Adrenal gland (tissue), 12 donors: Measurements from ENCODE around the gene SOBP. TPM values are rescaled to one million over a fixed set of nuclear protein-coding genes. Genes with fewer than 3 reads are reported as not detected.

ENCODE experiments used
- DNase-seq, 7 donors: peaks; one replicate each; pipeline ENCODE4 v3.0.0-alpha.2; 2019 to 2020
- H3K27ac ChIP-seq, 5 donors: fragments of 200-600 bp; sonication (generic) in 4 of 5; 1 replicate in 3 of 5; 2 replicates in 2 of 5; pipeline versions ENCODE4 v1.5.1 to v1.8.0; 2016 to 2020; ENCODE audit warnings: mild to moderate bottlenecking in 1 of 5
- H3K27me3 ChIP-seq: fragments of 200-600 bp; 2 replicates; pipeline ENCODE4 v1.8.0; 2021
- H3K36me3 ChIP-seq, 2 donors: fragments of 200-600 bp; replicated peaks in 1 of 2; 1 replicate in 1 of 2; 2 replicates in 1 of 2; pipeline versions ENCODE4 v1.5.1 to v1.8.0; 2018 to 2022
- H3K4me1 ChIP-seq, 2 donors: fragments of 200-600 bp; replicated peaks in 1 of 2; 1 replicate in 1 of 2; 2 replicates in 1 of 2; pipeline versions ENCODE4 v1.5.1 to v1.8.0; 2018 to 2021
- H3K4me3 ChIP-seq, 4 donors: fragments of 200-600 bp; sonication (generic) in 3 of 4; one replicate each; pipeline ENCODE4 v1.5.1; 2016 to 2018
- H3K9me3 ChIP-seq, 3 donors: fragments of 200-600 bp; sonication (generic) in 1 of 3; replicated peaks in 1 of 3; 1 replicate in 2 of 3; 2 replicates in 1 of 3; pipeline versions ENCODE4 v1.5.1 to v1.8.0; 2016 to 2021
- CTCF ChIP-seq, 6 experiments: fragments of 450-650 bp in 4 of 6; fragments of 200-600 bp in 2 of 6; sonication (generic) in 1 of 6; IDR thresholded peaks; 1 replicate in 5 of 6; 2 replicates in 1 of 6; pipeline versions ENCODE4 v1.5.1 to v1.8.0; 2016 to 2021; ENCODE audit warnings: antibody characterized with exemption in 6 of 6, mild to moderate bottlenecking in 2 of 6, moderate library complexity in 1 of 6
- POLR2A ChIP-seq, 2 donors: fragments of 450-650 bp; IDR thresholded peaks; one replicate each; pipeline ENCODE4 v1.6.1; 2017; ENCODE audit warnings: antibody characterized with exemption in 2 of 2, mild to moderate bottlenecking in 2 of 2, moderate library complexity in 1 of 2
- WGBS, 4 donors: extraction: QIAGEN DNeasy Blood & Tissue Kit in 2 of 4; methylation state at CpG; one replicate each; pipeline versions ENCODE4 v1.1.5 to v1.1.7; 2013 to 2017; 5-methylcytosine and 5-hydroxymethylcytosine counted together
- intact Hi-C, 2 donors: fragments of 100-400 bp; cut with DNase I; formaldehyde crosslinking; loops; one replicate each; pipeline versions ENCODE4 v1.14.1 to v1.15.0; 2022 to 2023
- polyA plus RNA-seq, 3 donors: library from polyadenylated mRNA; stranded (reverse); fragments of 200-250 nt in 2 of 3; fragments of 350-450 nt in 1 of 3; fragmentation: Illumina TruSeq in 1 of 3; extraction: RNeasy Lipid Tissue Mini Kit (QIAGEN cat#74804) in 1 of 3; gene quantifications; one replicate each; pipeline ENCODE4 v1.2.3, GENCODE V29; 2013 to 2014
- total RNA-seq, 9 donors: library from RNA; depleted of rRNA in 4 of 9; stranded (reverse); fragments of >200 nt in 4 of 9; fragments of 120-200 nt in 1 of 9; fragmentation: NEBNext Ultra II Directional in 1 of 9; extraction: Animal tissue kit (Norgen Biotek cat#: 25700) in 1 of 9; gene quantifications; one replicate each; pipeline versions ENCODE4 v1.1.0 to v1.2.4, GENCODE V29; 2013 to 2023
- donor health status: healthy with polysubstance abuse.
- donor health status: Bipolar disorder and iron deficiency.
- donor health status: DM: yes; HTN: yes; CAD: no.
- donor health status: DM: no; HTN: no; CAD: no.
- donor health status: DM: no; HTN: no; CAD: no.
- donor health status: DM: yes; HTN: yes; CAD: no.

SOBP gene
- total and polyA plus RNA-seq, 12 donors: 5.6 to 25.6 (median 12.5) TPM

- H3K27me3 ChIP-seq: no peaks in the 10 kb centered on the region
- no peak overlapping the region for H3K27ac ChIP-seq
- peaks cover 7 to 19% of the 10 kb centered on the region in 2 donors for H3K4me1 ChIP-seq
- no peak overlapping the region for H3K4me3 ChIP-seq
- H3K9me3 ChIP-seq: no peaks in the 10 kb centered on the region
- no peaks in the 10 kb centered on the region for H3K36me3 ChIP-seq
- TF ChIP-seq CTCF (IDR thresholded peaks at IDR 0.05) (no peak), POLR2A (IDR thresholded peaks at IDR 0.05) (no peak)
- 85 to 93% (median 86%) methylated on average over 5 of the region's 5 CpGs for WGBS, 4 donors
- no peak for DNase-seq
- intact Hi-C loops: no loop called here
These were observed 112.5 kb downstream of the SOBP start for GRCh38 chr6:107602321-107603005.

- Histone ChIP-seq H3K36me3 (no peaks in the 10 kb centered on the region), H3K27ac (no peak overlapping the region), H3K4me1 (peaks cover 7 to 19% of the 10 kb centered on the region in 2 donors), H3K9me3 (no peaks in the 10 kb centered on the region), H3K4me3 (no peak overlapping the region), H3K27me3 (no peaks in the 10 kb centered on the region)
- WGBS, 4 donors: 82 to 94% (median 87%) methylated on average over 2 to 3 of the region's 3 CpGs
- TF ChIP-seq POLR2A (IDR thresholded peaks at IDR 0.05) (no peak), CTCF (IDR thresholded peaks at IDR 0.05) (no peak)
- intact Hi-C loops: no loop called here
- no peak for DNase-seq
These were observed 113.1 kb downstream of the SOBP start for GRCh38 chr6:107603006-107603370.

GRCh38 chr6:107604549-107604948 lies 114.6 kb downstream of the SOBP start:
- 97 to 99% (median 98%) methylated on average over 9 of the region's 9 CpGs for WGBS, 4 donors
- H3K36me3 ChIP-seq: no peaks in the 10 kb centered on the region
- no peak overlapping the region for H3K27ac ChIP-seq
- DNase-seq: no peak
- TF ChIP-seq POLR2A (IDR thresholded peaks at IDR 0.05) (no peak), CTCF (IDR thresholded peaks at IDR 0.05) (no peak)
- peaks cover 7 to 19% of the 10 kb centered on the region in 2 donors for H3K4me1 ChIP-seq
- no peaks in the 10 kb centered on the region for H3K9me3 ChIP-seq
- intact Hi-C loops: no loop called here
- no peaks in the 10 kb centered on the region for H3K27me3 ChIP-seq
- no peak overlapping the region for H3K4me3 ChIP-seq

- Histone ChIP-seq H3K27ac (no peak overlapping the region), H3K36me3 (no peaks in the 10 kb centered on the region), H3K4me3 (no peak overlapping the region), H3K4me1 (peaks cover 1 to 2% of the 10 kb centered on the region in 2 donors), H3K27me3 (no peaks in the 10 kb centered on the region), H3K9me3 (no peaks in the 10 kb centered on the region)
- 84 to 94% (median 91%) methylated on average over 3 to 4 of the region's 4 CpGs for whole genome bisulfite sequencing, 4 donors
- no peak for TF ChIP-seq POLR2A (IDR thresholded peaks at IDR 0.05)
- TF ChIP-seq CTCF (IDR thresholded peaks at IDR 0.05): no peak
- intact Hi-C loops: no loop called here
- DNase-seq: no peak
These were observed 116.5 kb downstream of the SOBP start for GRCh38 chr6:107606407-107606806.
